K562 (cell line): ENCODE measurements around the gene MYOT. TPM values are rescaled to one million over a fixed set of nuclear protein-coding genes. Genes with fewer than 3 reads are reported as not detected.
A peak's percentile ranks its signal among the peaks of the same experiment; 100 is the strongest.

Experiments
- CBFA2T3 ChIP-seq: fragments of 450-650 bp; IDR thresholded peaks from 2 replicates; pipeline ENCODE4 v1.6.1; 2017
- DPF2 ChIP-seq: fragments of 450-650 bp; IDR thresholded peaks from 2 replicates; pipeline ENCODE4 v1.6.1; 2016
- MED1 ChIP-seq: sonication (generic); formaldehyde crosslinking; IDR thresholded peaks from 2 replicates; pipeline ENCODE4 v1.8.1; 2023; ENCODE audit warnings: missing genetic modification reagents, borderline replicate concordance
- MEF2A ChIP-seq: IDR thresholded peaks from 2 replicates; pipeline ENCODE4 v1.6.1; 2011; ENCODE audit warnings: low read depth, mild to moderate bottlenecking, low read length, moderate library complexity; ENCODE audit not compliant: control insufficient read depth
- NR2C1 ChIP-seq, 2 experiments: fragments of 450-650 bp; IDR thresholded peaks; 2 replicates each; pipeline ENCODE4 v1.6.1; 2017; ENCODE audit warnings: mild to moderate bottlenecking in 2 of 2, antibody characterized with exemption in 1 of 2, inconsistent platforms in 1 of 2, missing compliant biosample characterization in 1 of 2, missing genetic modification characterization in 1 of 2
- NR2C2 ChIP-seq, 2 experiments: fragments of 200-800 bp in 1 of 2; sonication (Bioruptor generic) in 1 of 2; sonication (generic) in 1 of 2; formaldehyde crosslinking in 1 of 2; IDR thresholded peaks; 2 replicates each; pipeline versions ENCODE4 v1.6.1 to v1.8.0; 2016 to 2022; ENCODE audit warnings: mild to moderate bottlenecking in 1 of 2, missing compliant biosample characterization in 1 of 2, missing genetic modification characterization in 1 of 2, missing genetic modification reagents in 1 of 2
- PATZ1 ChIP-seq: fragments of 250-450 bp; sonication (Bioruptor Pico); IDR thresholded peaks from 2 replicates; pipeline ENCODE4 v1.5.0; 2020; ENCODE audit warnings: mild to moderate bottlenecking, borderline replicate concordance
- SETDB1 ChIP-seq: IDR thresholded peaks from one replicate; pipeline ENCODE4 v1.6.1; 2012; ENCODE audit warnings: low read length, control low read depth, inconsistent platforms
- SMAD2 ChIP-seq: fragments of 150-350 bp; IDR thresholded peaks from 2 replicates; pipeline ENCODE4 v1.6.1; 2014; ENCODE audit warnings: low read depth, mild to moderate bottlenecking, low read length
- TCF15 ChIP-seq: fragments of 250-450 bp; sonication (Bioruptor Pico); IDR thresholded peaks from 2 replicates; pipeline ENCODE4 v1.8.0; 2022; ENCODE audit warnings: moderate library complexity, mild to moderate bottlenecking, inconsistent platforms
- TGIF2 ChIP-seq: sonication (generic); formaldehyde crosslinking; IDR thresholded peaks from 2 replicates; pipeline ENCODE4 v1.8.1; 2022; ENCODE audit warnings: mild to moderate bottlenecking, missing genetic modification reagents, moderate library complexity
- YY1 ChIP-seq, 3 experiments: IDR thresholded peaks; 2 replicates each; pipeline ENCODE4 v1.6.1; 2011; ENCODE audit warnings: low read length in 2 of 3, mild to moderate bottlenecking in 2 of 3, moderate library complexity in 2 of 3, borderline replicate concordance in 1 of 3, control low read depth in 1 of 3, low read depth in 1 of 3; ENCODE audit not compliant: insufficient read depth in 3 of 3, insufficient replicate concordance in 2 of 3, control insufficient read depth in 1 of 3, insufficient read length in 1 of 3; ENCODE audit errors: extremely low read depth in 1 of 3
- ZNF175 ChIP-seq: fragments of 200-800 bp; sonication (Bioruptor generic); IDR thresholded peaks from 2 replicates; pipeline ENCODE4 v1.6.1; 2016; ENCODE audit warnings: low read depth, mild to moderate bottlenecking, missing genetic modification characterization, missing compliant biosample characterization
- ZNF561 ChIP-seq: fragments of 450-650 bp; formaldehyde crosslinking; conservative IDR thresholded peaks from 2 replicates; pipeline ENCODE4 v1.4.0; 2020; ENCODE audit warnings: mild to moderate bottlenecking, moderate library complexity
- ZNF699 ChIP-seq: fragments of 250-450 bp; sonication (Bioruptor Pico); IDR thresholded peaks from 2 replicates; pipeline ENCODE4 v1.8.0; 2021; ENCODE audit warnings: mild to moderate bottlenecking, moderate library complexity; ENCODE audit not compliant: insufficient replicate concordance
- polyA plus RNA-seq, 8 experiments: library from polyadenylated mRNA; depleted of rRNA in 4 of 8; stranded (reverse) in 5 of 8; unstranded in 3 of 8; fragments of >200 nt; fragmentation: Nextera tagmentation in 2 of 8; fragmentation: Illumina TruSeq in 1 of 8; extraction: Ambion mirVana in 2 of 8; extraction: Trizol in 1 of 8; gene quantifications; 2 replicates each; pipeline versions ENCODE4 v1.2.1 to v1.2.3, GENCODE V29; 2011 to 2014; ENCODE audit warnings: inconsistent platforms in 1 of 8, missing spikeins in 1 of 8
- total RNA-seq, 7 experiments: library from RNA; depleted of rRNA in 6 of 7; stranded (reverse); fragments of >200 nt in 6 of 7; fragmentation: Illumina TruSeq in 2 of 7; extraction: Trizol in 2 of 7; gene quantifications; 2 replicates each; pipeline versions ENCODE4 v1.2.1 to v1.2.3, GENCODE V29; 2011 to 2021; ENCODE audit warnings: low replicate concordance in 1 of 7

Gene MYOT
- total and polyA plus RNA-seq, 9 of the 15 experiments (the other 6 are each of a cell fraction or from before 2014, with no cell fraction given): 0.24 to 0.38 TPM; not detected in 7

GRCh38 chr5:137901011-137901817, 33.6 kb downstream of the MYOT start (continued):
- TF ChIP-seq YY1 (IDR thresholded peaks at IDR 0.05; ENCODE audit: borderline replicate concordance in 1 of 3, control insufficient read depth in 1 of 3, extremely low read depth in 1 of 3, insufficient read depth in 3 of 3, insufficient read length in 1 of 3, insufficient replicate concordance in 2 of 3, low read depth in 1 of 3, low read length in 2 of 3): peak in 1 of 3 experiments; percentile 17
- peak; percentile 57 for TF ChIP-seq CBFA2T3
- TF ChIP-seq TCF15 (CRISPR knock-in tag): no peak
- TF ChIP-seq ZNF175 (CRISPR knock-in tag): no peak
- no peak for TF ChIP-seq MED1 (CRISPR knock-in tag)
- no peak for TF ChIP-seq TGIF2 (CRISPR knock-in tag)
- TF ChIP-seq MEF2A: no peak
- TF ChIP-seq NR2C2 (CRISPR knock-in tag; IDR thresholded peaks at IDR 0.05): no peak
- TF ChIP-seq NR2C2 (tag; IDR thresholded peaks at IDR 0.05): 0 out of 2 replicates have a peak, but pooled peaks have one; percentile 23
- peak; percentile 67 for TF ChIP-seq DPF2
- TF ChIP-seq PATZ1 (CRISPR knock-in tag): no peak
- no peak for TF ChIP-seq ZNF699 (CRISPR knock-in tag)
- no peak for TF ChIP-seq SMAD2
- no peak for TF ChIP-seq ZNF561 (CRISPR knock-in tag)
- no peak for TF ChIP-seq SETDB1
- no peak for TF ChIP-seq NR2C1 (IDR thresholded peaks at IDR 0.05)
- no peak for TF ChIP-seq NR2C1 (tag; IDR thresholded peaks at IDR 0.05)
